Ishikawa (cell line): ENCODE data around the gene GNB5.

ENCODE experiments used
- CEBPB ChIP-seq: IDR thresholded peaks from 2 replicates; pipeline ENCODE4 v1.6.1; 2012
- CREB1 ChIP-seq: IDR thresholded peaks from 2 replicates; pipeline ENCODE4 v1.6.1; 2012; ENCODE audit warnings: low read depth
- EGR1 ChIP-seq: IDR thresholded peaks from 2 replicates; pipeline ENCODE4 v1.6.1; 2012
- EP300 ChIP-seq: IDR thresholded peaks from 2 replicates; pipeline ENCODE4 v1.6.1; 2012; ENCODE audit warnings: borderline replicate concordance
- NFIC ChIP-seq: IDR thresholded peaks from 2 replicates; pipeline ENCODE4 v1.6.1; 2012
- TAF1 ChIP-seq: IDR thresholded peaks from 2 replicates; pipeline ENCODE4 v1.6.1; 2012; ENCODE audit warnings: low read depth, mild to moderate bottlenecking
- TCF12 ChIP-seq: IDR thresholded peaks from 2 replicates; pipeline ENCODE4 v1.6.1; 2012; ENCODE audit warnings: low read depth
- USF1 ChIP-seq: IDR thresholded peaks from 2 replicates; pipeline ENCODE4 v1.6.1; 2012
- TF ChIP-seq, protein P1 (sequence below): IDR thresholded peaks from 2 replicates; pipeline ENCODE4 v1.6.1; 2012
- TF ChIP-seq, protein P2 (sequence below): IDR thresholded peaks from 2 replicates; pipeline ENCODE4 v1.6.1; 2012; ENCODE audit warnings: low read depth, mild to moderate bottlenecking

GRCh38 chr15:52178765-52179164 lies 12.4 kb downstream of the GNB5 start:
- TF ChIP-seq TCF12, result no peak
- TF ChIP-seq CREB1, result no peak
- no peak for TF ChIP-seq USF1
- TF ChIP-seq, protein P1, sequence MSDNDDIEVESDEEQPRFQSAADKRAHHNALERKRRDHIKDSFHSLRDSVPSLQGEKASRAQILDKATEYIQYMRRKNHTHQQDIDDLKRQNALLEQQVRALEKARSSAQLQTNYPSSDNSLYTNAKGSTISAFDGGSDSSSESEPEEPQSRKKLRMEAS, result no peak
- TF ChIP-seq, protein P2, sequence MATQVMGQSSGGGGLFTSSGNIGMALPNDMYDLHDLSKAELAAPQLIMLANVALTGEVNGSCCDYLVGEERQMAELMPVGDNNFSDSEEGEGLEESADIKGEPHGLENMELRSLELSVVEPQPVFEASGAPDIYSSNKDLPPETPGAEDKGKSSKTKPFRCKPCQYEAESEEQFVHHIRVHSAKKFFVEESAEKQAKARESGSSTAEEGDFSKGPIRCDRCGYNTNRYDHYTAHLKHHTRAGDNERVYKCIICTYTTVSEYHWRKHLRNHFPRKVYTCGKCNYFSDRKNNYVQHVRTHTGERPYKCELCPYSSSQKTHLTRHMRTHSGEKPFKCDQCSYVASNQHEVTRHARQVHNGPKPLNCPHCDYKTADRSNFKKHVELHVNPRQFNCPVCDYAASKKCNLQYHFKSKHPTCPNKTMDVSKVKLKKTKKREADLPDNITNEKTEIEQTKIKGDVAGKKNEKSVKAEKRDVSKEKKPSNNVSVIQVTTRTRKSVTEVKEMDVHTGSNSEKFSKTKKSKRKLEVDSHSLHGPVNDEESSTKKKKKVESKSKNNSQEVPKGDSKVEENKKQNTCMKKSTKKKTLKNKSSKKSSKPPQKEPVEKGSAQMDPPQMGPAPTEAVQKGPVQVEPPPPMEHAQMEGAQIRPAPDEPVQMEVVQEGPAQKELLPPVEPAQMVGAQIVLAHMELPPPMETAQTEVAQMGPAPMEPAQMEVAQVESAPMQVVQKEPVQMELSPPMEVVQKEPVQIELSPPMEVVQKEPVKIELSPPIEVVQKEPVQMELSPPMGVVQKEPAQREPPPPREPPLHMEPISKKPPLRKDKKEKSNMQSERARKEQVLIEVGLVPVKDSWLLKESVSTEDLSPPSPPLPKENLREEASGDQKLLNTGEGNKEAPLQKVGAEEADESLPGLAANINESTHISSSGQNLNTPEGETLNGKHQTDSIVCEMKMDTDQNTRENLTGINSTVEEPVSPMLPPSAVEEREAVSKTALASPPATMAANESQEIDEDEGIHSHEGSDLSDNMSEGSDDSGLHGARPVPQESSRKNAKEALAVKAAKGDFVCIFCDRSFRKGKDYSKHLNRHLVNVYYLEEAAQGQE, result no peak
- no peak for TF ChIP-seq EP300
- TF ChIP-seq EGR1, result no peak
- TF ChIP-seq TAF1, result no peak
- no peak for TF ChIP-seq CEBPB
- no peak for TF ChIP-seq NFIC
